ENCODE results near the gene TBX2.

Gene TBX2

DNA sequence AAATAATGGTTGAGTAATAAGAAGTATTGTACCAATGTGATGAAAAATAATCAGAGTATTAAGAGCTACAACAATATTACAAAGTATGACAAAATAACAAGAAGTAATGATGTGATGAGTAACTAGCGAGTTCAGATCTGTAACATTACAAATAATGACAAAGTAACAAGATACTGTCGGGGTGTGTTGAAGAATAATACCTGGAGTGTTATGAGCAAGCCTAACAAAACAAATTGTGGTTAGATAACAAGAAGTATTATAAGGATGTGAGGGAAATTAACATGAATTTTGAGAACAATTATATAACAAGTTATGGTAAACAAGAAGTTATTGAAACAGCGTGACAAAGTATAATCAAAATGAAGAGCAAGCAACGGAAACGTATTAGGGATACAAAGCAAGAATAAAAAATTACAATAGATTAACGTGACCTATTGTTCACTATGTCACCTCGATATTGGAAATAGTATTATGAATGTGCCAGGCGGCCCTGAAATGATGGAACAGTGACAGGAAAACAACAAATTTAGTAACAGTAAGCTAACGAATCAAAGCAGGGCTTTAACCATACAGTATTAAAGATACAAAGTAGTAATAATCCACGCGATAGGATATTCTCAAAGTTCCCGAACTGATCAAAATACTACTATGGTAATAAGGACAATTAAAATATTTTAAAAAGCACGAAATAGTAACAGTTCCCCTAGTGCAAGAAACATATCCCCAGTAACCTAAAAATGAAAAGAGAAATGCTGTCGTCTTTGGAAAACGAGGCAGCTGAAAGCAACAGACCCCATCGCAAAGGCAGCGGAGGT is 54.1 kb downstream of the TBX2 start (continued):
- TF ChIP-seq, protein P1, sequence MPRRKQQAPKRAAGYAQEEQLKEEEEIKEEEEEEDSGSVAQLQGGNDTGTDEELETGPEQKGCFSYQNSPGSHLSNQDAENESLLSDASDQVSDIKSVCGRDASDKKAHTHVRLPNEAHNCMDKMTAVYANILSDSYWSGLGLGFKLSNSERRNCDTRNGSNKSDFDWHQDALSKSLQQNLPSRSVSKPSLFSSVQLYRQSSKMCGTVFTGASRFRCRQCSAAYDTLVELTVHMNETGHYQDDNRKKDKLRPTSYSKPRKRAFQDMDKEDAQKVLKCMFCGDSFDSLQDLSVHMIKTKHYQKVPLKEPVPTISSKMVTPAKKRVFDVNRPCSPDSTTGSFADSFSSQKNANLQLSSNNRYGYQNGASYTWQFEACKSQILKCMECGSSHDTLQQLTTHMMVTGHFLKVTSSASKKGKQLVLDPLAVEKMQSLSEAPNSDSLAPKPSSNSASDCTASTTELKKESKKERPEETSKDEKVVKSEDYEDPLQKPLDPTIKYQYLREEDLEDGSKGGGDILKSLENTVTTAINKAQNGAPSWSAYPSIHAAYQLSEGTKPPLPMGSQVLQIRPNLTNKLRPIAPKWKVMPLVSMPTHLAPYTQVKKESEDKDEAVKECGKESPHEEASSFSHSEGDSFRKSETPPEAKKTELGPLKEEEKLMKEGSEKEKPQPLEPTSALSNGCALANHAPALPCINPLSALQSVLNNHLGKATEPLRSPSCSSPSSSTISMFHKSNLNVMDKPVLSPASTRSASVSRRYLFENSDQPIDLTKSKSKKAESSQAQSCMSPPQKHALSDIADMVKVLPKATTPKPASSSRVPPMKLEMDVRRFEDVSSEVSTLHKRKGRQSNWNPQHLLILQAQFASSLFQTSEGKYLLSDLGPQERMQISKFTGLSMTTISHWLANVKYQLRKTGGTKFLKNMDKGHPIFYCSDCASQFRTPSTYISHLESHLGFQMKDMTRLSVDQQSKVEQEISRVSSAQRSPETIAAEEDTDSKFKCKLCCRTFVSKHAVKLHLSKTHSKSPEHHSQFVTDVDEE (CRISPR knock-in tag; IDR thresholded peaks at IDR 0.05): no peak
- TF ChIP-seq, protein P2, sequence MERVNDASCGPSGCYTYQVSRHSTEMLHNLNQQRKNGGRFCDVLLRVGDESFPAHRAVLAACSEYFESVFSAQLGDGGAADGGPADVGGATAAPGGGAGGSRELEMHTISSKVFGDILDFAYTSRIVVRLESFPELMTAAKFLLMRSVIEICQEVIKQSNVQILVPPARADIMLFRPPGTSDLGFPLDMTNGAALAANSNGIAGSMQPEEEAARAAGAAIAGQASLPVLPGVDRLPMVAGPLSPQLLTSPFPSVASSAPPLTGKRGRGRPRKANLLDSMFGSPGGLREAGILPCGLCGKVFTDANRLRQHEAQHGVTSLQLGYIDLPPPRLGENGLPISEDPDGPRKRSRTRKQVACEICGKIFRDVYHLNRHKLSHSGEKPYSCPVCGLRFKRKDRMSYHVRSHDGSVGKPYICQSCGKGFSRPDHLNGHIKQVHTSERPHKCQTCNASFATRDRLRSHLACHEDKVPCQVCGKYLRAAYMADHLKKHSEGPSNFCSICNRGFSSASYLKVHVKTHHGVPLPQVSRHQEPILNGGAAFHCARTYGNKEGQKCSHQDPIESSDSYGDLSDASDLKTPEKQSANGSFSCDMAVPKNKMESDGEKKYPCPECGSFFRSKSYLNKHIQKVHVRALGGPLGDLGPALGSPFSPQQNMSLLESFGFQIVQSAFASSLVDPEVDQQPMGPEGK (CRISPR knock-in tag; IDR thresholded peaks at IDR 0.05; ENCODE audit: borderline replicate concordance): no peak
- TF ChIP-seq GLIS3 (CRISPR knock-in tag; IDR thresholded peaks at IDR 0.05) (no peak), ZNF70 (CRISPR knock-in tag; IDR thresholded peaks at IDR 0.05) (no peak), RARB (CRISPR knock-in tag; IDR thresholded peaks at IDR 0.05) (no peak), ISL1 (CRISPR knock-in tag; IDR thresholded peaks at IDR 0.05) (no peak), SNAI2 (CRISPR knock-in tag; IDR thresholded peaks at IDR 0.05) (no peak), ZC3H10 (CRISPR knock-in tag; IDR thresholded peaks at IDR 0.05) (no peak), OSR1 (CRISPR knock-in tag; IDR thresholded peaks at IDR 0.05) (no peak), ZNF565 (CRISPR knock-in tag; conservative IDR thresholded peaks at IDR 0.05; ENCODE audit: low read depth) (no peak), ESRRG (CRISPR knock-in tag; IDR thresholded peaks at IDR 0.05) (no peak)

DNA sequence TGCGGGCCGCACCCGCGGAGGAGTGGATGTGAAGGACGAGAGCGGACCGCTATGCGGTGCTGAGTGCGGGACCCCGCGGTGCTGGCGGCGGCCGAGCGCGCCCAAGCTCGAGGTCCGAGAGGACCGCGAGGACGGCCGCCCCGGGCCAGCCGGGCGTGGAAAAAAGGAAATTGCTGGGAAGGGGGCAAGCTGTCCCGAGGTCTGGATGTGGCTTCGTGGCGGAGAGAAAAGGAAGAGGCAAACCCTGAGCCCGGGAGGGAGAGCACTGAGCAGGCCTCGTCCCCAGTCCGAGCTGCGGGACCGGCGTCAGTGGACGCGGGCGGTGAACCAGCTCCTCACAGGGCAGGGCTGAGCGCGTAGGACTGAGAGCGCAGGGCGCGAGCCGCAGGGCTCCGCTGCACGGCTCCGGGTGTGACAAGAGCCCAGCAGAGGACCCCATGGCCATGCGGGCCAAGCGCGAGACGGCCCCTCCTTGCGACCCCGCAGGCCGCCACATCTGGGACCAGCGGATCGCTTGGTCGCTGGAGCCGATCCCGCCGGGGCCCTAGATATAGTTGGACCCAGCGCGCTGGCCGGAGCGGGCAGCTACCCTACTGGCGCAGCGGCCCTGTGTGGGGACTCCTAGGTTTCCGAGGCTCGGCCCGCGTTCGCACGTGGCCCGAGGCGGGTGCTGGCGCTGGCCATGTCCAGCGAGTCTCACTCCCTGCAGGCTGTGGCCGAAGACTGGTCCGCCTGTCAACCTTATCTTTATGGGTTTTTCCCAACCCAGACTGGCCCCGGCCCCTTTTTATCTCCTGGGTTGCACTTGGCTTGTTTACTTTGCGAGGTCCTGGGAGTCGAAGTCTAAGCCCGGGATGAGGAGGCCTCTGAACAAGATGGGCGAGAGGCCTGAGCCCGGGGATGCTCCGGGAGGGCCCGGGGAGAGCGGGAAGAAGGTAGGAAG is 55.0 kb downstream of the TBX2 start:
- TF ChIP-seq, protein P1 (CRISPR knock-in tag; IDR thresholded peaks at IDR 0.05): no peak
- TF ChIP-seq ZC3H10 (CRISPR knock-in tag; IDR thresholded peaks at IDR 0.05) (no peak), TCF4 (CRISPR knock-in tag; IDR thresholded peaks at IDR 0.05; ENCODE audit: borderline replicate concordance) (no peak), ZFP3 (CRISPR knock-in tag; IDR thresholded peaks at IDR 0.05) (no peak), ZFP30 (CRISPR knock-in tag; IDR thresholded peaks at IDR 0.05) (no peak), ESRRG (CRISPR knock-in tag; IDR thresholded peaks at IDR 0.05) (no peak)
- TF ChIP-seq, protein P3, sequence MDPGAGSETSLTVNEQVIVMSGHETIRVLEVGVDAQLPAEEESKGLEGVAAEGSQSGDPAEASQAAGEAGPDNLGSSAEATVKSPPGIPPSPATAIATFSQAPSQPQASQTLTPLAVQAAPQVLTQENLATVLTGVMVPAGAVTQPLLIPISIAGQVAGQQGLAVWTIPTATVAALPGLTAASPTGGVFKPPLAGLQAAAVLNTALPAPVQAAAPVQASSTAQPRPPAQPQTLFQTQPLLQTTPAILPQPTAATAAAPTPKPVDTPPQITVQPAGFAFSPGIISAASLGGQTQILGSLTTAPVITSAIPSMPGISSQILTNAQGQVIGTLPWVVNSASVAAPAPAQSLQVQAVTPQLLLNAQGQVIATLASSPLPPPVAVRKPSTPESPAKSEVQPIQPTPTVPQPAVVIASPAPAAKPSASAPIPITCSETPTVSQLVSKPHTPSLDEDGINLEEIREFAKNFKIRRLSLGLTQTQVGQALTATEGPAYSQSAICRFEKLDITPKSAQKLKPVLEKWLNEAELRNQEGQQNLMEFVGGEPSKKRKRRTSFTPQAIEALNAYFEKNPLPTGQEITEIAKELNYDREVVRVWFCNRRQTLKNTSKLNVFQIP (CRISPR knock-in tag; IDR thresholded peaks at IDR 0.05; ENCODE audit: borderline replicate concordance, low read depth): no peak
- TF ChIP-seq, protein P2 (CRISPR knock-in tag; IDR thresholded peaks at IDR 0.05; ENCODE audit: borderline replicate concordance): no peak
- ATAC-seq: no peak
